HG03139 (cell line): Measurements from ENCODE around the gene TWF1.
"Not testable (repeated sequence)": the region's sequence is repeated elsewhere in the genome, so short reads cannot be mapped to it uniquely, and the experiment has no call there.

Source experiments
- ATAC-seq: cut with Tn5 transposase; IDR thresholded peaks from one replicate; pipeline ENCODE4 v1.9.1; 2021; ENCODE audit not compliant: unreplicated experiment

Gene TWF1

DNA sequence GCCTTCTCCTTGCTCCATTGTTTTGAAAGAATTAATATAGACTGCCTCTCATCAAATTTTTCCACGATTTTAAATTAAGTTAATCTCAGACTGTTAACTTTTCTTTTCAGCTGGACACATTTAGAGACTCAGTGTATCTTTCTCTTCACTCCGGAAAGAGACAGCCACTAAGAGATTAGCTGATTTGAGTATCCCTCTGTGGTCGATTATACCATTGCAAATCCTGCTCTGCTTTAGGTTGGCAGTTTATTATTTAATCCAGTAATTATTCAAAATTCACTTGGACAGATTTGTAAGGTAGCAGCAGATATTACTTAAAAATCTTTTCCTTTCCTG is 588 bp upstream of the TWF1 start:
- ATAC-seq: no peak

DNA sequence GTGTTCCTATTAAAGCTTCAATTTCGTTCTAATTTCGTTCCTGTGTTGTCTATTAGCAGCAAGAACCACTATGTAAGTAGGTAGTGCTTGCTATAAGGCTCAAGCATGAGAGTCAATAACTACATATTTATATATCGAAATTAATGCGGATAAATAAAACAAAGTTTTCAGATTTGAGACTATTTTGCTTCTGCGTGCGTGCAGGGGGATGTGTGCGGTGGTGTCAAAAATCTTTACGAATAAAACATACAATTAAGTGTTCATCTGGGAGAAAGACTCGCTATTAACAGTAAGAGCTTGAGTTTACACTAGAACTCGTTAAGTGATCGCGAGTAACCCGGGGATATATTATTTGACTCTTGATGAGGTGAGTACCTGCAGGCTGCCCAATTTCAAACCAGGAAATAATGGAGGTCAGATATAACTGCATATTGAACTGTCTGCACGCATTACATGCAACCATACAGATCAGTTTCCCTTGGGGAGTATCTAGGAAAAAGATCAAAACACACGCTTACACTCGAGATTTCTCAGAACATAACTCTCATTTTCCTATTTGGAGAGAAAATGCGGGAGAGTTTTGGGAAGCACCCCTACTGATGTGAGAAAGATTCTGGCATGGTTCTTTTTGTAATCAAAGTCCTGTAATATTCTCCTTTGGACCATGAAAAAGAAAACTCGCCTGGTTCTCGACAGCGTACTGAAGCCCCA is 813 bp downstream of the TWF1 start:
- no peak for ATAC-seq

DNA sequence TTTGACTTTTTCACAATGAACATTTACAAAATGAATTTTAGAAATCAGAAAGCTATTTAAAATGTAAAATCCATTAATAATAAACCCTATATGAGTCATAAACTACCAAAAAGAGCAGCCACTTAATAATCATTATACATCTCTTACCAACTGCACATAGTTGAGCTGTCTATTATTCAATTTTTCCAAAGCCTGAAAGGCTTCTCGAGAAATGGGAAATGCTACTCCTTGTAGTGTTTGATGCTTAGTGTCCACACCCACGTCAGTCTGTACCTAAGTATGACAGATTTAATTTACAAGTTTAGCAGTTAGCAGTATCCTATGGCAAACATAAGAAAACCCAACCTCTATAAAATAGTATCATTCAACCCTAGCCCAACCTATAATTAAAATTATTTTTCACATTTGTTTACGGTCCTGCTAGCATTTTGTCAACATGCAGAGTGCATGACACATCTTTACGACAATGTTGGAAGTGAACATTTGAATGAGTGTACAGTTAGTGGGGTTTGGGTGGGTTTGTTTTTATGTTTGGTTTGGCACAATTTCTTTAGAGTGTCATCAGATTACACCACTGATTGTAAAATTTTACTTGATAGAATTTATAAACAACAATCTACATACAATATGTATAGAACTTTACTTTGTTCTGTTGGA is 8.4 kb downstream of the TWF1 start:
- no peak for ATAC-seq

DNA sequence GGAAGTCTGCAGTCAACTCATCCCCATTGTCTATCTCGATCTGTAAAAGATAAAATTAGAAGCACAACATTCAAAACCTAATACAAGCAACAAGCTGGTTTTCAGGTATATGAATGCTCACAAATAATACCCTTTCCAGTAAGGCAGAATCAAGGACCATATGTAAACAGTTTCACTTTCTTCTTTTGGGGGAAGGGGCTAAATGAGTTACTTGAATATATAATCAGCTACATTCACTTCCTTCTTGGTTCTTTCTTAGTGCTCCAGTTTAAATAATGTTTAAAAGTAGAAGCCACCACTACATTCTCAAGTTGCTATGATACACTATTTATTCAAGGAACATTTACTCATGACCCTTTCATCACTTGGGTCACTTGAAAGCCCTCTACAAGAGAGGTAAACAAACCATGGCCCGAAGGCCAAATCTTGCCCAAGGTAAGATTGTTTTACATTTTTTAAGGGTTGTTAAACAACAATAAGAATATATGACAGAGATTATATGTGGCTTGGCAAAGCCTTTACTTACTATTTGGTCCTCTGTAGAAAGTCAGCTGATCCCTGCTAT is 10.3 kb downstream of the TWF1 start:
- ATAC-seq: no peak

DNA sequence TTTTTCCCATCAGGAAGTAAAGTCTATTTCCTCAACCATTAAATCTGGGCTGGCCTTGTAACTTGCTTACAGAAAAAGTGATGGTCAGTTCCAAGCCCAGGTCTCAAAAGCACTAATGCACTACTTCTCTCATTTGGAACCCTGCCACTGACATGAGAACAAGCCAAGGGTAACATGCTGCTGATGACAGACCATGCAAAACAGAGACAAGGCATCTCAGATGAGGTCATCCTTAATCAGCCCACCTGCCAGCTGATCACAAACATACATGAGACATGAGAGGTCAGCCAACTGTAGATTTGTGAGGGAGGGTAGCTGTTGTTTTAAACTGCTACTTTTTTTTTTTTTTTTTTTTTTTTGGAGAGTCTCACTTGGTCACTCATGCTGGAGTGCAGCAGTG is 16.2 kb downstream of the TWF1 start:
- ATAC-seq: no peak

DNA sequence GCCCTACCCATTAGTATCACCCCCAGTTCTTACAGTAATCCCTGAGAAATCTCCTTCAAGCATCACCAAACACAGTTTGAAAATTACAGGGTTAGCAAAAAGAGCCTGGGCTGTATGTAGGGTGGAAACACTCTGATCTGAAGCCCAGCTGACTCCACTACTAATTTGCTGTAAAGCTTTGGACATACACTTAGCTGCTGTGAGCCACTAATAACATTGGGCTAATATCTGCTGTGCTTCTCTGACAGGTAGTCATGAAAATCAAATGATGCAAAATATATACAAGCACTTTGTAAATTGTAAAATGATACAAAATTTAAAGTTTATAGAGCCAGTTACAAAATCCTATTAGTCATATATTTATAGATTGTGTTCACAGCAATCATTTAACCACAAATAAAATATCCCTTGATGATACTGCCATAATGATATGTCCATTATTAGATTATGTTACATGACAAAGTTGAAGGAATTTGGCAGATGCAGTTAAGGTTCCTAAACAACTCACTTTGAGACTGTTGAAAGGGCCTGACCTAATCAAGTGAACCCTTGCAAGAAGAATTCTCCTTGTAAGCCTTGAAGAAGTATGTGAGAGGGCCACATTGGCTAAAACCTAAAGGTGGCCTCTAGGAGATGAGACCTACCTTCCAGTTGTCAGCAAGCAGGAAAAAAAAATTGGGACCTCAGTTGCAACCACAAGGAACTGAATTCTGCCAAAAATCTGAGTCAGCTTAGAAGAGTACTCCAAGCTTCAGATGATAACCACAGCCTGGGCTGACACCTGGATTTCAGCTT is 19.0 kb downstream of the TWF1 start:
- no peak for ATAC-seq

DNA sequence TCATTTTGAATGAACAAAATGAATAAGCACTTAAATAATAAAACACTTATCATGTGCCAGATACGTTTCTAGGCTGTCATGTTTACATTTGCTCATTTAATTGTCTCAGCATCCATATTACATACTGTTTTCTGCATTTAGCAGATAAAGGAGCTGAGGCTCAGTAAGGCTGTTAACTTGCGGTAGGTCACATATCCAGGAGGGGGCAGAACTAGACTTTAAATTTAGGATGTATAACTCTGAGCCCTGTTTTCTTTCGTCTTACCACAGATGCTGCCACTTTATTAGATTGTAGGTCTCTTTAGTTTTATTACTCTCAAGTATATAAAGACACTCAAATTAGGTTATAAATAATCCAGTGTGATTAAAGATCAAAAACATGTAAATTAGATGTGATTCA is 29.6 kb downstream of the TWF1 start:
- no peak for ATAC-seq

DNA sequence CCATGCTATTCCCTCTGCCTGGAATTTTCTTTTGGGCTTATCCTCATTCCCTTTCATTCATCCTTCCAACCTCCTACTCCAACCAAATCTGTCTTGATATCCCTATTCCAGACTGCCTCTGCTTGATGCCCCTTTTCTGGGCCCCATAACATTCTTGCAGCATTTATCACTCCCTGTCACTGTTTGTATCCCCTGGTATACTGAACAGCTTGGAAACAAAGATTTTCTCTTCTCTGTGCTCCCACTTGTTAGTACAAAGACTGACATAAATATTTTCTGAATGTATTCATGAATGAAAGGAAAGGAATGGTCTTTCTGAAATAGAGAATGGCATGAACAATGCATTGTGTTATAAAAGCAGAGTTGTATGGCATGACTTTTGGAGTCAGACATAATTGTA is 39.8 kb downstream of the TWF1 start:
- no peak for ATAC-seq

DNA sequence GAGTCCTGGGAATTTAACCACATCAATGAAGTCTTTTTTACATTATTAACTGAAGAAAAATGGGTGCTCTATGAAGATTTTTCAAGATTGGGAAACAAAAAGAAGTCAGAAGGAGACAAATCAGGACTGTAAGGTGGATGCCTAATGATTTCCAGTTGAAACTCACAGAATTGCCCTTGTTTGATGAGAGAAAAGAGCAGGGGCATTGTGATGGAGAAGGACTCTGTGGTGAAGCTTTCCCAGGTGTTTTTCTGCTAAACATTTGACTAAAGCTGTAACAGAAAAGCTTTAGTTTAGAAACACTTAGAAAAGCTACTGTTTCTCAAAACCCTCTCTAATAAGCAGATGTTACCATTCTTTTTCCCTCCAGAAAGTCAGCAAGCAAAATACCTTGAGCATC is 41.6 kb downstream of the TWF1 start:
- no peak for ATAC-seq

DNA sequence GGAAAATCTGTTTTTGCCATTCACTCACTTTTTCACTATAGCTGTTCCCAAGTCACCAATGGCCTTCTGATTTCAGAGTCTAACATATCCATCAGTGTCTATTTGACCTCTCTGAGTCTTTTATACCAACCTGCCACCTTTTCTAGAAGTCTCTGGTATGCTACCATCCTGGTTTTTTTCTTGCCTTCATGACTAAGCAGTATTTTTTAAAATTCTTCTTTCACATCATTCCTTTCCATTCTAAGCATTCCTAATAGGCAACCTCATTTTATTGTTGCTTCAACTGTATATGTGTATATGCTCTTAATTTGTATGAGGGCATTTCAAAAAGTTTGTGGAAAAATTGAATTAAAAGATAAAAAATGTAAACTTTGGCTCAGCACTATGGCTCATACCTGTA is 42.3 kb downstream of the TWF1 start:
- ATAC-seq: no peak

DNA sequence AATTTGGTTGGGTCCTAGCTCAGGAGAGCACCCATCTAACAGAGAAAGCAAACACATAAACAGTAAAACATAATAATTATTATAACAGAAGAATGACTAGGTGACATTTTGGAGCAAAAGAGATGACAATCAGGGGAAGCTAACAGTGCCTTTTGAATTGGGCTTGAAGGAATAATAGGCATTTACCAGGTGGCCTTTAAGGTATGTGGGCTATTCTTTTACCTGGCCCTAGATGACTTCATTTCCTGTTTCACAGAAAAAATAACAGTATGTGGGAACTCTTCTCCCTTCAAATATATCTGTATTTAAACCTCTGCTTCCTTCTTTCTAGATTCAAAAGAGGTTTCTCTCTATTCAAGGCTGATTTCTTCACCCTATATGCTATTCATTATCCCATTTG is 43.5 kb downstream of the TWF1 start:
- no peak for ATAC-seq

DNA sequence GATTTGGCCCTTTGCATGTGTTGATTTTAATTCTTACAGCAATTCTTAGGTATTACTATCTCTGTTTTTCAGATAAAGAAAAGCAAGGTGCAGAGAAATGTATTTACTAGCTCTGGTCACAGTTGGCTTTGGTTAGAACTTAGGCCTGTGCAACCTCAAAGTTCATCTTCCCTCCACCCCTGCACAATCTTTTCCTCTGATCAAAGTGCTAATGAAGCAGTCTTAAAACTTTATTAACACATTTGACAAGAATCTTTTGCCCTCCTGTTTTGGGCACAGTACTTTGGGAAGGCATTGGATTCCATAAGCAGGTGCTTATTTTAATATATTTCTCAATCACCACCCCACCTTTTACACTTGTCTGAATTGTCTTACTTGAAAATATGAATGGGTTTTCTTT is 44.6 kb downstream of the TWF1 start:
- no peak for ATAC-seq

DNA sequence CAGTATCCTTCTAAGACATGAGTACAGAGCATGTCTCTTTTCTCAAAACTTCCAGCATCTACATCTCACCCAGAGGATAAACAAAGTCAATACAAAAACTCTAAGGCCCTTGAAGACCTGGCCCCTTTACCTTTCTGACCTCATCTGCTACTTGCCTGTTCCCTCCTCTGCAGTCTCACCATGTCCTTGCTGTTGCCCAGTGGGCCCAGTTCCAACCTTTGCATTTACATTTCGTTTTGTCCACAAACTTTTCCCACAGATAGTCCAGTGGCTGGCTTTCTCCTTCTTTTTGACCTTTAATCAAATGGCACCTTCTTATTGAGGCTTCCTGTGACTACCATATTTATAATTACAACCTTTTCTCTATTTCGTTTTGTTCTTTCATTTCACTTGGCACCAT is 45.7 kb downstream of the TWF1 start:
- no peak for ATAC-seq

DNA sequence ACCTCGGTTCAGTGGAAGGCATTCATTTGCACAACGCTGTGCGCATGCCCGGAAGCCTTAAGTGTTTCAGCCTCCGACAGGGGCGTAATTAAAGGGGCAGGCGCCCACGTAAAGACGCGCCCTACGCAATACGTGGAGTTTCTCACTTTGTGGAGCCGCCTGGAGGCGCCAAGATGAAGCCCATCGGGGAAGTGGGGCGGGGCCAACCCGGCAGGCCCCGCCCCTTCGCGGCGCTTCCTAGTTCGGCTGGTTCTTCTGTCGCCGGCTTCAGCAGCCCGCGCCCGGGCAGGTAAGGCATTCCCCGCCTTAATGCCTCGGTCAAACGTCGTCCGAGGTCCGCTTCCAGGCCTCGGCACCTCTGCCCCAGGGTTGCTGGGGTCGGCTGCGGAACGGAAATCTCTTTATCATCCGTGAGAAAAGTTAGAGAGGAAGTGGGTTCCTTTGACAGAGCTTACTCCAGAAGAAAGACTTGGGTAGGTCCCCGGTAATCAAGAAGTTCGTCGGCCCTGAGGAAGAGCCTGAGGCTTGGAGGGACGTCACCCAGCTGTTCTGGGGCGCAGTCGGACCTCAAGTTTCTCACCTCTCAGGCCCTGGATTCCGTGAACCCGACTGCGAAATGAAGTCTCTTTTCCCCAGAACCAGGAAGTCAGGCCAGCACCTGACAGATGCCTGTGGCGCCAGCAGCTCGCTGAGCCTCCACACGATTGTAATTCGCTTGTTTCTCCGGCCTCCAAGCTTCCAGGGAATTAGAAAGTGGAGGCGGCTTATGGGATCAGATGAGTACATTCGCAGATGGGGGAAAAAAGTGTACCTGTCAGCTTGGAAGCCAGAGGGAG is 47.2 kb downstream of the TWF1 start, which contains the start of the genes IRAK4 and PUS7L:
Gene IRAK4 (plus strand): TSS at position 224 of the 836 bp plus-strand sequence. CDS start 9,161 bp downstream, outside the sequence.
Gene PUS7L (minus strand): TSS at position 63 of the 836 bp plus-strand sequence. CDS start 3,545 bp downstream, outside the sequence.
- peak; percentile 97 for ATAC-seq

DNA sequence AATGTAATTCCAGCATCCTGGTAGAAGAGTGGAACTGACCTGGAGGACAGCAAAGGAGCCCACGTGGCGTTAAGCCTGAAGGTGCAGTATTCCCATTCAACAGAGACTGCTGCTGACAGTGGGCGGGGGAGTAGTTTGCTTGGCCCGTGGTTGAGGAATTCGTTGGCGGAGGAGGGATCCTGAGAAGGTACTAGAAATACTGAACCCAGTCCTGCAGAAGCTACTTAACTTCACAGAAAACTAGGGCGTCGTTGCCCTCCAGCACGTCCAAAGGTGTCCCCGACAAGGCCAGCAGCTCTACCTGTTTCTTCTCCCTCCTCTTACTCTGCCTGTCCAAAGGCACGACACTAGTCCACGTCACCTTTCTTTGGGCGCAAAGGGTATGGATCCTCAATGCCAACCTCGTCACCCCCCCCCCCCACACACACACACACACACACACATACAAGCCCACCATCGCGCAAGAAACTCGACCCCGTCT is 47.8 kb downstream of the TWF1 start:
- ATAC-seq: no peak

DNA sequence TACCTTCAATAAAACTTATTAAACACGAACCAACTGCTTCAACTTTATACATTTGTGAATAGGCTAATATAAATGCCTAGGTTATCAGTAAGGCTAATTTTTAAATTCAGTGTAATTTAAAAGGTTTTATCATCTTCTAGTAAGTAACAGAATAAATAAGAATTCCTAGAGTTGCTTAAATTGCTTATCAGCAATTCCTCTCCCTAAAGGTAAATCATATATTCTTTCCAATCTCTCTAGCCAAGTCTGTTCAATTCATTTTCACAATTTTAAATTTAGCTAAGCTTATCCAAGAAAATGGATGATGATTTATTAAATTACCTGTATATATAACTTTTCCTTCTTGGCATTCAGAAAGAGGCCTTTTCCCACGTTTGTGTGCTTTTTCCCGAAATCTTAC is 52.1 kb downstream of the TWF1 start:
- no peak for ATAC-seq

DNA sequence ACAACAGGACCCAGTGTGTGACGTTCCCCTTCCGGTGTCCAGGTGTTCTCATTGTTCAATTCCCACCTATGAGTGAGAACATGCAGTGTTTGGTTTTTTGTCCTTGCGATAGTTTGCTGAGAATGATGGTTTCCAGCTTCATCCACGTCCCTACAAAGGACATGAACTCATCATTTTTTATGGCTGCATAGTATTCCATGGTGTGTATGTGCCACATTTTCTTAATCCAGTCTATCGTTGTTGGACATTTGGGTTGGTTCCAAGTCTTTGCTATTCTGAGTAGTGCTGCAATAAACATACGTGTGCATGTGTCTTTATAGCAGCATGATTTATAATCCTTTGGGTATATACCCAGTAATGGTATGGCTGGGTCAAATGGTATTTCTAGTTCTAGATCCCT is 54.8 kb downstream of the TWF1 start:
- ATAC-seq: not testable (repeated sequence)

DNA sequence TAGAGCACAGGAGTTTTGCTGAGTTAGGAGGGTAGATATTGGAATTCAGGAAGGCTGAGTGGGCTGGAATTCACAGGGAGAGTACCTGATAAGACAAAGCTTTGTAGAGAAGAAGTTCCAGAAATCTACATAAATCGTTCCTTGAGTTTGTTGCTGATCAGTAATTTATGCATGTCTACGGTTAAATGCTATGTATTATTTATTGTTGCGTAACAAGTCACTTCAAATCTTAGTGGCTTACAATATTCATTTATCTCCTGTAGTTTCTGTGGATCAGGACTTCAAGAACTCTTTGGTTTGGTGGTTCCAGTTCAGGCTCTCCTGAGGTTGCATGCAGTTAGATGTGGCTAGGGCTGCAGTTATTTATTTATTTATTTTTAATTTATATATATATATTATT is 55.3 kb downstream of the TWF1 start:
- no peak for ATAC-seq

DNA sequence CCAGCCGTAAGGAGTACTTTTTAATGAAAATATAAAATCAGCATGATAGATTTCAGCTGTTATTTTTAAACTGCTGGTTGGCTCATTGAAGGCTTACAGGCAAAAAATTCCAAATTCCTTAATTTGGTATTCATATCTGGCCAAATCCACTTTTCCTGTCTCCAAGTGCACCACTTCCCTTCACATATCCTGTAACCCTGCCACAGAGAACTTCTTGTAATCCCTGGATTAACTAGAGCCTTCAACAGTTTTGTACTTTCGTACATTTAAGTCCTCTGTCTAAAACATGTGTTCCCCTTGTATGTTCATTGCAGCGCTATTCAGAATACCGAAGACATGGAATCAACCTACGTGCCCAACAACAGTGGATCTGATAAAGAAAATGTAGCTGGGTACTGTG is 57.1 kb downstream of the TWF1 start:
- ATAC-seq: no peak

DNA sequence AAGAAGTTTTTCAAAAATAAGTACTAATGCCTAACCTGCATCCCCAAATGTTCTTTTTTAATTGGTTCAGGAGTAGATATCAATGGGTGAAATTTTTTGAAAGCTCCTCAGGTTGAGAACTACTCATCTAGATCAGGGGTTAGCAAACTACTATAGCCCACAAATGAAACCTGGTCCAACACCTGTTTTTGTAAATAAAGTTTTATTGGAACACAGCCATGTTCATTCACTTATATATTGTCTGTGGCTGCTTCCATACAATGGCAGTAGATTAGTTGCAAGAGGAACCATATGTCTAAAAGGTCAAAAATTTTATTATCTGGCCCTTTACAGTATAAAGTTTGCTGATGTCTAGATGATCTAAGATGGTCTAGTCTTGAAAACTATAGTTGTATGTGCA is 61.3 kb downstream of the TWF1 start:
- no peak for ATAC-seq
